WTC11 (cell line): ENCODE measurements around the gene NKAIN2. TPM values are rescaled to one million over a fixed set of nuclear protein-coding genes. Genes with fewer than 3 reads are reported as not detected.

Experiments
- ATAC-seq: fragments of 200-7000 bp; cut with Tn5 transposase; 2 replicates; pipeline ENCODE4 v1.10.0; 2021; ENCODE audit warnings: mild to moderate bottlenecking, moderate library complexity
- CTCF ChIA-PET: fragments of 300-600 bp; sonication (Branson Sonifier 250); formaldehyde crosslinking; loops from one replicate; lab custom pipeline; 2021; ENCODE audit warnings: antibody characterized with exemption; lab: Charles Lee
- POLR2A ChIA-PET: fragments of 350-600 bp; sonication (Branson Sonifier 250); formaldehyde crosslinking; loops from one replicate; lab custom pipeline; 2021; ENCODE audit warnings: antibody characterized with exemption; lab: Charles Lee
- DNase-seq: peaks from one replicate; pipeline ENCODE4 v3.0.0; 2021; ENCODE audit warnings: low spot score
- H3K27ac Mint-ChIP-seq: 2 replicates; pipeline ENCODE4 v1.8.0; 2021; ENCODE audit warnings: mixed read lengths
- H3K27me3 Mint-ChIP-seq: 2 replicates; pipeline ENCODE4 v1.8.0; 2021; ENCODE audit warnings: low read depth, mild to moderate bottlenecking, moderate library complexity, mixed read lengths
- H3K36me3 Mint-ChIP-seq: 2 replicates; pipeline ENCODE4 v1.8.0; 2021; ENCODE audit warnings: mixed read lengths
- H3K4me1 Mint-ChIP-seq: 2 replicates; pipeline ENCODE4 v1.8.0; 2022; ENCODE audit warnings: mixed read lengths
- H3K4me3 Mint-ChIP-seq: 2 replicates; pipeline ENCODE4 v1.8.0; 2021; ENCODE audit warnings: mild to moderate bottlenecking, moderate library complexity, mixed read lengths
- H3K9me3 Mint-ChIP-seq: 2 replicates; pipeline ENCODE4 v1.8.0; 2021; ENCODE audit warnings: mixed read lengths
- ATF1 ChIP-seq: sonication (generic); formaldehyde crosslinking; IDR thresholded peaks from 2 replicates; pipeline ENCODE4 v1.8.1; 2023; ENCODE audit warnings: mild to moderate bottlenecking, moderate library complexity, missing genetic modification reagents
- E2F4 ChIP-seq: sonication (generic); formaldehyde crosslinking; IDR thresholded peaks from 2 replicates; pipeline ENCODE4 v1.8.1; 2022; ENCODE audit warnings: low read depth, mild to moderate bottlenecking, moderate library complexity, missing genetic modification reagents, borderline replicate concordance
- EMX1 ChIP-seq: fragments of 250-450 bp; sonication (Bioruptor Pico); IDR thresholded peaks from 2 replicates; pipeline ENCODE4 v1.8.0; 2021; ENCODE audit warnings: mild to moderate bottlenecking
- ETV6 ChIP-seq: sonication (generic); formaldehyde crosslinking; IDR thresholded peaks from 2 replicates; pipeline ENCODE4 v1.8.1; 2022; ENCODE audit warnings: mild to moderate bottlenecking, missing genetic modification reagents
- FOXJ3 ChIP-seq: sonication (generic); formaldehyde crosslinking; IDR thresholded peaks from 2 replicates; pipeline ENCODE4 v1.9.0; 2021; ENCODE audit warnings: missing genetic modification reagents, mild to moderate bottlenecking, borderline replicate concordance
- GABPB1 ChIP-seq: sonication (generic); formaldehyde crosslinking; IDR thresholded peaks from 2 replicates; pipeline ENCODE4 v1.8.1; 2023; ENCODE audit warnings: mild to moderate bottlenecking, missing genetic modification reagents
- GTF2I ChIP-seq: fragments of 250-450 bp; sonication (Bioruptor Pico); conservative IDR thresholded peaks from 2 replicates; pipeline ENCODE4 v1.4.0; 2021; ENCODE audit warnings: mild to moderate bottlenecking
- HMGA2 ChIP-seq: fragments of 250-450 bp; sonication (Bioruptor Pico); IDR thresholded peaks from 2 replicates; pipeline ENCODE4 v1.4.0; 2021; ENCODE audit warnings: mild to moderate bottlenecking, moderate library complexity
- HMGXB4 ChIP-seq: sonication (generic); formaldehyde crosslinking; IDR thresholded peaks from 2 replicates; pipeline ENCODE4 v1.8.1; 2023; ENCODE audit warnings: mild to moderate bottlenecking, moderate library complexity, missing genetic modification reagents
- KAT7 ChIP-seq: sonication (generic); formaldehyde crosslinking; IDR thresholded peaks from 2 replicates; pipeline ENCODE4 v1.8.1; 2023; ENCODE audit warnings: missing genetic modification reagents, mild to moderate bottlenecking, borderline replicate concordance
- NFYB ChIP-seq: sonication (generic); formaldehyde crosslinking; conservative IDR thresholded peaks from 2 replicates; pipeline ENCODE4 v1.8.0; 2022; ENCODE audit warnings: low read depth, missing genetic modification reagents
- NR3C1 ChIP-seq: sonication (generic); formaldehyde crosslinking; conservative IDR thresholded peaks from 2 replicates; pipeline ENCODE4 v1.8.1; 2023; ENCODE audit warnings: low read depth, mild to moderate bottlenecking, missing genetic modification reagents
- PREB ChIP-seq: sonication (generic); formaldehyde crosslinking; IDR thresholded peaks from 2 replicates; pipeline ENCODE4 v1.8.1; 2022; ENCODE audit warnings: mild to moderate bottlenecking, missing genetic modification reagents, moderate library complexity, borderline replicate concordance
- RELA ChIP-seq: sonication (generic); formaldehyde crosslinking; IDR thresholded peaks from 2 replicates; pipeline ENCODE4 v1.8.1; 2022; ENCODE audit warnings: missing genetic modification reagents, mild to moderate bottlenecking, borderline replicate concordance
- RORB ChIP-seq: fragments of 250-450 bp; sonication (Bioruptor Pico); IDR thresholded peaks from 2 replicates; pipeline ENCODE4 v1.9.0; 2021; ENCODE audit warnings: mild to moderate bottlenecking
- SMAD3 ChIP-seq: sonication (generic); formaldehyde crosslinking; IDR thresholded peaks from 2 replicates; pipeline ENCODE4 v1.8.0; 2022; ENCODE audit warnings: missing genetic modification reagents, mild to moderate bottlenecking, borderline replicate concordance
- SMAD4 ChIP-seq: sonication (generic); formaldehyde crosslinking; IDR thresholded peaks from 2 replicates; pipeline ENCODE4 v1.8.0; 2022; ENCODE audit warnings: mild to moderate bottlenecking, missing genetic modification reagents
- SOX15 ChIP-seq: fragments of 250-450 bp; sonication (Bioruptor Pico); IDR thresholded peaks from 2 replicates; pipeline ENCODE4 v1.9.0; 2021; ENCODE audit warnings: mild to moderate bottlenecking
- STAT6 ChIP-seq: sonication (generic); formaldehyde crosslinking; conservative IDR thresholded peaks from 2 replicates; pipeline ENCODE4 v1.8.1; 2023; ENCODE audit warnings: mild to moderate bottlenecking, low read depth, missing genetic modification reagents, moderate library complexity
- TEAD1 ChIP-seq: sonication (generic); formaldehyde crosslinking; IDR thresholded peaks from 2 replicates; pipeline ENCODE4 v1.8.0; 2022; ENCODE audit warnings: mild to moderate bottlenecking, missing genetic modification reagents
- USF2 ChIP-seq: sonication (generic); formaldehyde crosslinking; IDR thresholded peaks from 2 replicates; pipeline ENCODE4 v1.8.1; 2023; ENCODE audit warnings: mild to moderate bottlenecking, missing genetic modification reagents, moderate library complexity
- ZNF219 ChIP-seq: sonication (generic); formaldehyde crosslinking; IDR thresholded peaks from 2 replicates; pipeline ENCODE4 v1.8.0; 2023; ENCODE audit warnings: missing genetic modification reagents, mild to moderate bottlenecking, borderline replicate concordance
- ZNF396 ChIP-seq: fragments of 250-450 bp; sonication (Bioruptor Pico); IDR thresholded peaks from 2 replicates; pipeline ENCODE4 v1.8.0; 2021; ENCODE audit warnings: mild to moderate bottlenecking, moderate library complexity, borderline replicate concordance
- ZSCAN18 ChIP-seq: fragments of 250-450 bp; sonication (Bioruptor Pico); IDR thresholded peaks from 2 replicates; pipeline ENCODE4 v2.1.2; 2022; ENCODE audit warnings: mild to moderate bottlenecking, moderate library complexity
- total RNA-seq: library from RNA; stranded (reverse); gene quantifications from 3 replicates; pipeline ENCODE4 v1.2.3, GENCODE V29; 2021

NKAIN2 gene
- total RNA-seq, 1 experiment from 2014 or later = 0.33 TPM

GRCh38 chr6:124822721-124823120 is 1019.1 kb downstream of the NKAIN2 start:
- Mint-ChIP-seq H3K36me3 (no peaks in the 10 kb centered on the region), H3K9me3 (peaks cover 8% of the 10 kb centered on the region), H3K4me1 (no peaks in the 10 kb centered on the region), H3K4me3 (no peak overlapping the region), H3K27ac (no peak overlapping the region), H3K27me3 (no peaks in the 10 kb centered on the region)
- ATAC-seq = no peak
- TF ChIP-seq NR3C1 (CRISPR knock-in tag) = no peak
- TF ChIP-seq EMX1 (CRISPR knock-in tag) = no peak
- no peak for TF ChIP-seq PREB (CRISPR knock-in tag)
- no peak for TF ChIP-seq ZSCAN18
- no peak for TF ChIP-seq GABPB1 (CRISPR knock-in tag)
- no peak for TF ChIP-seq NFYB
- no peak for TF ChIP-seq FOXJ3
- no peak for TF ChIP-seq ZNF219 (CRISPR knock-in tag)
- no peak for TF ChIP-seq KAT7 (CRISPR knock-in tag)
- ChIA-PET CTCF (no interaction called here), POLR2A (no interaction called here)
- no peak for DNase-seq

- ATAC-seq = no peak
- Mint-ChIP-seq H3K36me3 (no peaks in the 10 kb centered on the region), H3K9me3 (peaks cover 8% of the 10 kb centered on the region), H3K27ac (no peak overlapping the region)
- POLR2A ChIA-PET = no interaction called here
- TF ChIP-seq RELA (CRISPR knock-in tag) = no peak
- no peak for TF ChIP-seq HMGA2 (CRISPR knock-in tag)
- no peak for TF ChIP-seq GTF2I
- no peak for TF ChIP-seq GABPB1 (CRISPR knock-in tag)
- no peak for TF ChIP-seq SOX15
- no peak for TF ChIP-seq STAT6
- no peak for TF ChIP-seq USF2 (CRISPR knock-in tag)
- no peak for TF ChIP-seq TEAD1
- no peak for TF ChIP-seq ATF1
- TF ChIP-seq ZNF396 (CRISPR knock-in tag) = no peak
- TF ChIP-seq E2F4 = no peak
- no peak for TF ChIP-seq SMAD3 (CRISPR knock-in tag)
- TF ChIP-seq RORB (CRISPR knock-in tag) = no peak
- no peak for TF ChIP-seq SMAD4
- no peak for TF ChIP-seq ETV6
- no peak for TF ChIP-seq HMGXB4 (CRISPR knock-in tag)
- TF ChIP-seq, all 79 proteins: peak for 0
- CTCF ChIA-PET = no interaction called here
- no peak for DNase-seq
- H3K27me3 Mint-ChIP-seq = no peaks in the 10 kb centered on the region
- H3K4me3 Mint-ChIP-seq = no peak overlapping the region
- H3K4me1 Mint-ChIP-seq = no peaks in the 10 kb centered on the region
Measured at GRCh38 chr6:124823240-124824111, 1019.8 kb downstream of the NKAIN2 start.
